AG04449 (cell line): ENCODE data around the gene TXNDC15.

Experiments
- CTCF ChIA-PET: fragments of 350-600 bp; formaldehyde crosslinking; extraction: SDS; loops from one replicate; lab custom pipeline; 2021; ENCODE audit warnings: antibody characterized with exemption; lab: Yijun Ruan, JAX
- POLR2A ChIA-PET: fragments of 400-600, 350-600 bp; formaldehyde crosslinking; extraction: SDS; loops from one replicate; lab custom pipeline; 2020; ENCODE audit warnings: antibody characterized with exemption, inconsistent platforms; lab: Yijun Ruan, JAX
- DNase-seq: peaks from one replicate; pipeline ENCODE4 v3.0.0-alpha.2; 2010; ENCODE audit warnings: low read depth, low spot score
- H3K4me3 ChIP-seq: 2 replicates; pipeline ENCODE4 v1.5.1; 2011; ENCODE audit warnings: low read depth, mild to moderate bottlenecking, control low read depth, low read length
- CTCF ChIP-seq: IDR thresholded peaks from one replicate; pipeline ENCODE4 v1.5.1; 2011; ENCODE audit warnings: mild to moderate bottlenecking, moderate library complexity, low read length, control low read depth, inconsistent platforms; ENCODE audit not compliant: insufficient read depth; ENCODE audit errors: missing control alignments

Gene TXNDC15

DNA sequence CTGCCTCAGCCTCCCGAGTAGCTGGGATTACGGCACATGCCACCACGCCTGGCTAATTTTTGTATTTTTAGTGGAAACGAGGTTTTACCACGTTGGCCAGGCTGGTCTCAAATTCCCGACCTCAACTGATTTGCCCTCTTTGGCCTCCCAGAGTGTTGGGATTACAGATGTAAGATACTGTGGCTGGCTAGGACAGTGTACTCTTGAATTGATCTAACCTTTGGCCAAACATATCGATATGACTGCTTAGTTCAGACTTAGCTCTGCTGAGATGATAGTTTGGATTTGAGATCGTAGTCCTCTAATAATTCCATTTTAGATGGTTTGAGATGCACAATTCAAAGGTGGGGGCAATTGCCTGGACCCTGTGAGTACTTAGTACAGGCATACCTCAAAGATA lies 15.2 kb downstream of the TXNDC15 start:
- no peak for TF ChIP-seq CTCF
- POLR2A ChIA-PET, result interaction anchor here (0.7 kb wide), 1 partner anchor 12 kb away, joined by 5 read pairs; no protein-coding TSS in a partner anchor
- no peak overlapping the region for H3K4me3 ChIP-seq
- CTCF ChIA-PET, result no interaction called here
- DNase-seq, result no peak

DNA sequence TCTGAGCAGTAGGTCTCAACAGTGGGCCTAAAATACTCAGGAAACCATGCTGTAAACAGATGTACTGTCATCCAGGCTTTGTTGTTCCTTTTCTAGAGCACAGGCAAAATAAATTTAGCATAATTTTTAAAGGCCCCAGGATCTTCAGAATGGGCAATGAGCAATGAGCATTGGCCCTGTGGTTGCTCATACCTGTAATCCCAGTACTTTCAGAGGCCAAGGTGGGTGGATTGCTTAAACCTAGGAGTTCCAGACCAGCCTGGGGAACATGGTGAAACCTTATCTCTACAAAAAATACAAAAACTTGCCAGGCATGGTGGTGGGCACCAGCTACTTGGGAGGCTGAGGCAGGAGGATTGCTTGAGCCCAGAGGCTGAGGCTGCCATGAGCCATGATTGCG lies 17.3 kb downstream of the TXNDC15 start:
- no peak for TF ChIP-seq CTCF
- ChIA-PET POLR2A (no interaction called here), CTCF (interaction anchor here (3.4 kb wide), 1 partner anchor 13 kb away, joined by 19 read pairs; the partner anchor contains the start of gene PCBD2)
- H3K4me3 ChIP-seq, result no peak overlapping the region
- DNase-seq, result no peak

GRCh38 chr5:134892282-134892681 lies 18.1 kb downstream of the TXNDC15 start:
- no peak for TF ChIP-seq CTCF
- DNase-seq, result no peak
- ChIA-PET CTCF (interaction anchor here (3.4 kb wide), 1 partner anchor 12 kb away, joined by 19 read pairs; the partner anchor contains the start of gene PCBD2), POLR2A (no interaction called here)
- H3K4me3 ChIP-seq, result no peak overlapping the region

DNA sequence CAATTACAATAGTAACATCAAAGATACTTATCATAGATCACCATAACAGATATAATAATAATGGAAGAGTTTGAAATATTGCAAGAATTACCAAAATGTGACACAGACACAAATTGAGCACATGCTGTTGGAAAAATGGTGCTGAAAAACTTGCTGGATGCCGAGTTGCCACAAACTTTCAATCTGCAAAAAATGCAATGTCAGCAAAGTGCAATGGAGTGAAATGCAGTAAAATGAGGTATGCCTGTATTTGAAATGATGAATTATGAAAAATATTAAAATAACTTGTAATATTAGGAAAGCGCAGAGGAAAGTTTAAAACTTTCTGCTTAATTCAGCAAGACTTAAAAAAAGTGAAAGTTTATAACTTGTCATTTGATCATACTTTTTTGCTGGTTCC lies 18.8 kb downstream of the TXNDC15 start:
- DNase-seq, result no peak
- no peak overlapping the region for H3K4me3 ChIP-seq
- no peak for TF ChIP-seq CTCF
- ChIA-PET POLR2A (no interaction called here), CTCF (interaction anchor here (3.4 kb wide), 1 partner anchor 11 kb away, joined by 19 read pairs; the partner anchor contains the start of gene PCBD2)

- H3K4me3 ChIP-seq, result no peak overlapping the region
- no peak for DNase-seq
- TF ChIP-seq CTCF, result no peak
- POLR2A ChIA-PET, result no interaction called here
- CTCF ChIA-PET, result interaction anchor here (2.4 to 3.4 kb wide), 2 partner anchors 10 to 11 kb away, joined by 19 to 20 read pairs; partner anchors contain the start of gene PCBD2
Measured at GRCh38 chr5:134893748-134894505, 19.8 kb downstream of the TXNDC15 start.

DNA sequence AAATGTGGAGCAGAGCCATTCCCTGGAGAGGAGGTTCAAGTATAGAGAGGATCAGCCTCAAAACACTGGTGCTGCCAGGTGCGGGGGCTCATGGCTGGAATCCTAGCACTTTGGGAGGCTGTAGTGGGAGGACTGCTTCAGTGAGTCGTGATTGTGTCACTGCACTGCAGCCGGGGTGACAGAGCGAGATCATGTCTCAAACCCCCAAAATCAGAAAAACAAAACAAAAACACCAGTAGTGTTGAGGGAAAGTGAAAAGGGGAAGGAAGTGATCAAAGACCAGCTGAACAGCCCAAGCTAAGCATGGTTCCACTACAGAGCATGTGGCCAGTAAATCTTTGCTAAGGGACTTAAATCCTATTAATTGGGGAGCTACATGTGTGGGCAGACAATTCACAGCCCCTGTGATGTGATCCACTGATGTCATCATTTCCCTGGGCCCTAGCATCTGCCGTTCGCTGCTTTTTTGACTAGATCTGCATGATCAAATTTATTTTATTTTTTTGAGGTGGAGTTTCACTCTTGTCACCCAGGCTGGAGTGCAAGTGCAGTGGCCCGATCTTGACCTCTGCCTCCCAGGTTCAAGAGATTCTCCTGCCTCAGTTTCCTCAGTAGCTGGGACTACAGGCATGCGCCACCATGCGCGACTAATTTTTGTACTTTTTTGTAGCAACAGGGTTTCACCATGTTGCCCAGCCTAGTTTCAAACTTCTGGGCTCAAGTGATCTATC lies 28.1 kb downstream of the TXNDC15 start:
- CTCF ChIA-PET, result interaction anchor here (0.7 to 5.4 kb wide), 5 partner anchors 9 to 163 kb away, joined by 3 to 49 read pairs (median 4); partner anchors contain the start of gene CAMLG
- no peak for DNase-seq
- no peak overlapping the region for H3K4me3 ChIP-seq
- TF ChIP-seq CTCF, result no peak
- POLR2A ChIA-PET, result interaction anchor here (0.7 kb wide), 1 partner anchor 164 kb away, joined by 3 read pairs; the partner anchor contains the start of gene CAMLG
